Measurements from ENCODE around the gene PHACTR2. TPM values are rescaled to one million over a fixed set of nuclear protein-coding genes. Genes with fewer than 3 reads are reported as not detected.
"Not testable (repeated sequence)": the region's sequence is repeated elsewhere in the genome, so short reads cannot be mapped to it uniquely, and the experiment has no call there.

PHACTR2 gene
- total and polyA plus RNA-seq, 9 donors = 9.8 to 76.2 (median 45.4) TPM

- Histone ChIP-seq H3K36me3 (no peaks in the 10 kb centered on the region), H3K4me3 (peak within 1 kb of the TSS; percentile 73), H3K27ac (peak within 1 kb of the TSS; percentile 79 to 92), H3K9me3 (no peaks in the 10 kb centered on the region), H3K4me1 (ENCODE audit: insufficient read depth) (peaks cover 1% of the 10 kb centered on the region), H3K27me3 (no peaks in the 10 kb centered on the region)
- 0% methylated on average over 54 to 64 of the region's 64 CpGs for WGBS, 3 donors
- DNase-seq = peak; percentile 95 to 98 (median 97)
- no peak for TF ChIP-seq EP300 (IDR thresholded peaks at IDR 0.05)
- no peak for TF ChIP-seq CTCF (IDR thresholded peaks at IDR 0.05)
- peak; percentile 64 for TF ChIP-seq POLR2A (IDR thresholded peaks at IDR 0.05)
- intact Hi-C loops (cut with DNase I) = loop anchor here in 3 of 4 donors (2.0 to 10.0 kb wide), 3 partner anchors 166 to 268 kb away; partner anchors contain the start of genes PHACTR2 (in 3 of the 3) and PLAGL1 (in 1 of the 3)
These were observed 165.3 kb downstream of the PHACTR2 start, which contains the start of gene LTV1 for GRCh38 chr6:143842902-143843676. Gene LTV1 (plus strand): TSS chr6:143843338. CDS start chr6:143843478, 140 bp downstream.

- no peaks in the 10 kb centered on the region for H3K9me3 ChIP-seq
- peak overlapping the region; percentile 15 to 92 for H3K27ac ChIP-seq
- TF ChIP-seq CTCF (IDR thresholded peaks at IDR 0.05) (no peak), EP300 (IDR thresholded peaks at IDR 0.05) (no peak), POLR2A (IDR thresholded peaks at IDR 0.05) (no peak)
- intact Hi-C loops (cut with DNase I) = loop anchor here in 3 of 4 donors (2.0 to 10.0 kb wide), 3 partner anchors 165 to 269 kb away; partner anchors contain the start of genes PHACTR2 (in 3 of the 3) and PLAGL1 (in 1 of the 3)
- H3K27me3 ChIP-seq = no peaks in the 10 kb centered on the region
- DNase-seq = no peak
- H3K36me3 ChIP-seq = no peaks in the 10 kb centered on the region
- H3K4me1 ChIP-seq (ENCODE audit: insufficient read depth) = peaks cover 1% of the 10 kb centered on the region
- WGBS, 3 donors = 0 to 1% (median 1%) methylated on average over 8 to 9 of the region's 9 CpGs
- peak overlapping the region; percentile 73 for H3K4me3 ChIP-seq
These were observed 165.9 kb downstream of the PHACTR2 start for GRCh38 chr6:143843677-143843999.

GRCh38 chr6:143844006-143844405 lies 166.2 kb downstream of the PHACTR2 start:
- 5 to 15% (median 7%) methylated on average over 4 of the region's 4 CpGs for WGBS, 3 donors
- intact Hi-C loops (cut with DNase I) = loop anchor here in 3 of 4 donors (5.0 to 10.0 kb wide), 2 partner anchors 167 to 269 kb away; partner anchors contain the start of gene PHACTR2 (in 3 of the 3)
- Histone ChIP-seq H3K9me3 (no peaks in the 10 kb centered on the region), H3K4me3 (peak overlapping the region; percentile 73), H3K36me3 (no peaks in the 10 kb centered on the region), H3K27ac (peak overlapping the region in 1 of 2 donors; percentile 92), H3K4me1 (ENCODE audit: insufficient read depth) (peaks cover 1% of the 10 kb centered on the region), H3K27me3 (no peaks in the 10 kb centered on the region)
- no peak for TF ChIP-seq EP300 (IDR thresholded peaks at IDR 0.05)
- no peak for TF ChIP-seq POLR2A (IDR thresholded peaks at IDR 0.05)
- TF ChIP-seq CTCF (IDR thresholded peaks at IDR 0.05) = no peak
- no peak for DNase-seq

- no peaks in the 10 kb centered on the region for H3K36me3 ChIP-seq
- 86 to 91% (median 89%) methylated on average over 5 of the region's 5 CpGs for WGBS, 3 donors
These were observed 167.3 kb downstream of the PHACTR2 start for GRCh38 chr6:143845033-143845432.

GRCh38 chr6:143851706-143852105 lies 173.9 kb downstream of the PHACTR2 start:
- H3K4me1 ChIP-seq (ENCODE audit: insufficient read depth); H3K27me3 ChIP-seq; H3K4me3 ChIP-seq; H3K9me3 ChIP-seq; H3K27ac ChIP-seq; DNase-seq; intact Hi-C loops (cut with DNase I); H3K36me3 ChIP-seq: not testable (repeated sequence)
- WGBS, 3 donors = 97 to 99% (median 98%) methylated on average over 3 of the region's 3 CpGs

More at GRCh38 chr6:143845033-143845432, 167.3 kb downstream of the PHACTR2 start:
- no peak overlapping the region for H3K4me3 ChIP-seq
- H3K4me1 ChIP-seq (ENCODE audit: insufficient read depth) = peaks cover 1% of the 10 kb centered on the region
- no peak for DNase-seq
- no peak overlapping the region for H3K27ac ChIP-seq
- no peaks in the 10 kb centered on the region for H3K27me3 ChIP-seq
- intact Hi-C loops (cut with DNase I) = loop anchor here in 1 of 4 donors (10.0 kb wide), 1 partner anchor 270 kb away; no protein-coding TSS in a partner anchor
- TF ChIP-seq CTCF (IDR thresholded peaks at IDR 0.05) (no peak), EP300 (IDR thresholded peaks at IDR 0.05) (no peak), POLR2A (IDR thresholded peaks at IDR 0.05) (no peak)
- H3K9me3 ChIP-seq = no peaks in the 10 kb centered on the region

GRCh38 chr6:143855057-143855456 lies 177.3 kb downstream of the PHACTR2 start:
- H3K27ac ChIP-seq; H3K9me3 ChIP-seq; H3K4me1 ChIP-seq (ENCODE audit: insufficient read depth); DNase-seq; intact Hi-C loops (cut with DNase I); H3K4me3 ChIP-seq; H3K27me3 ChIP-seq; H3K36me3 ChIP-seq: not testable (repeated sequence)
- WGBS, 3 donors = 98 to 100% (median 98%) methylated on average over 1 of the region's 1 CpG

- H3K36me3 ChIP-seq; H3K4me1 ChIP-seq (ENCODE audit: insufficient read depth); DNase-seq; H3K27me3 ChIP-seq; H3K9me3 ChIP-seq; H3K27ac ChIP-seq; H3K4me3 ChIP-seq; intact Hi-C loops (cut with DNase I): not testable (repeated sequence)
- 92 to 96% (median 96%) methylated on average over 6 of the region's 6 CpGs for WGBS, 3 donors
These were observed 179.0 kb downstream of the PHACTR2 start for GRCh38 chr6:143856762-143857161.

Measured in ovary (tissue), 9 donors.